Activated CD4-positive, alpha-beta memory T cell treated with anti-CD3 and anti-CD28 coated beads, Interleukin-2, amount 10 ng/mL, durations not matched to agents 7 days and 5 days (primary cell): ENCODE data around the gene SNX32. TPM values are rescaled to one million over a fixed set of nuclear protein-coding genes. Genes with fewer than 3 reads are reported as not detected.
A peak's percentile ranks its signal among the peaks of the same experiment; 100 is the strongest.

Experiments used
- CTCF ChIA-PET: fragments of 350-600 bp; sonication (Branson Sonifier 250); formaldehyde crosslinking; loops from one replicate; lab custom pipeline; 2021; ENCODE audit warnings: antibody characterized with exemption, inconsistent platforms; lab: Charles Lee
- POLR2A ChIA-PET: fragments of 350-600 bp; sonication (Branson Sonifier 250); formaldehyde crosslinking; loops from one replicate; lab custom pipeline; 2021; ENCODE audit warnings: antibody characterized with exemption; lab: Charles Lee
- DNase-seq: peaks from one replicate; pipeline ENCODE4 v3.0.0-alpha.2; 2020
- H3K27ac Mint-ChIP-seq: one replicate; pipeline ENCODE4 v1.8.0; 2021; ENCODE audit warnings: mild to moderate bottlenecking, mixed read lengths
- H3K27me3 Mint-ChIP-seq: one replicate; pipeline ENCODE4 v1.8.0; 2021; ENCODE audit warnings: mixed read lengths
- H3K36me3 Mint-ChIP-seq: one replicate; pipeline ENCODE4 v1.8.0; 2021; ENCODE audit warnings: low read depth, mixed read lengths
- H3K4me1 Mint-ChIP-seq: one replicate; pipeline ENCODE4 v1.8.0; 2021; ENCODE audit warnings: mixed read lengths
- H3K4me3 Mint-ChIP-seq: one replicate; pipeline ENCODE4 v1.8.0; 2021; ENCODE audit warnings: mild to moderate bottlenecking, mixed read lengths
- H3K9me3 Mint-ChIP-seq: one replicate; pipeline ENCODE4 v1.8.0; 2021; ENCODE audit warnings: mixed read lengths
- total RNA-seq, 2 experiments: library from RNA; stranded (reverse); gene quantifications; one replicate each; pipeline ENCODE4 v1.2.3, GENCODE V29; 2021

SNX32 gene
- total RNA-seq, 2 experiments from 2014 or later: 0.83 to 1.6 TPM

DNA sequence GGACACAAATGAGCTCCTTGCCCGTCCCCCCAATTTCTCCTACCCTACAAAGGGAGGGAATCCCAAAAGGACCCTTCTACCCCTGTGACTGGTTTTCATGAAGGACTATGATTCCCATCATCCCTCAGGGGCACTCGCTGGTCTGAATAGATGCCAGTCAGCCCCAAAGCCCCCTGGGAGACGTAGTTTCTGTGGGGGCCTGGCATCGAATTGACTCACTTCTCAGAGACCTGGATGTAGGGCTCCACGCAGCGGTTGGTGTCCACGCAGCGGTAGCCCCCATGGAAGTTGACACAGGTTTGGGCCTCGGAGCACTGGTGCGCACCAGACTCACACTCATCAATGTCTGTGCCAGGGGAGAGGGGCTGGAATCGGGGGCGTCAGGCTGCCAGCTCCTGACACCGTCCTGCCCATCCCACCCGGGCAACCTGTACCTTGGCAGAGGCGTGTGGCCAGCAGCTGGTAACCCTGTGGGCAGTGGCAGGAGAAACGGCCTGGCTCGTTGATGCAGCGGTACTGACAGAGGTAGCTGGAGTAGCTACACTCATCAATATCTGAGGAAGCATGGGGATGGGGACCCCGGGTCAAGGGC is 34.4 kb downstream of the SNX32 start:
- Mint-ChIP-seq H3K27ac (no peak overlapping the region), H3K27me3 (peaks cover 7% of the 10 kb centered on the region), H3K36me3 (peaks cover 38% of the 10 kb centered on the region), H3K9me3 (no peaks in the 10 kb centered on the region), H3K4me1 (peaks cover 34% of the 10 kb centered on the region), H3K4me3 (no peak overlapping the region)
- no peak for DNase-seq
- ChIA-PET POLR2A (interaction anchor here (0.6 to 4.9 kb wide), 7 partner anchors 10 to 118 kb away, joined by 3 to 135 read pairs (median 12); partner anchors contain the start of genes CCDC85B, CFL1, CTSW and FIBP), CTCF (interaction anchor here (1.4 to 4.7 kb wide), 3 partner anchors 8 to 21 kb away, joined by 5 to 46 read pairs (median 16); partner anchors contain the start of genes CCDC85B, FIBP and MUS81)

DNA sequence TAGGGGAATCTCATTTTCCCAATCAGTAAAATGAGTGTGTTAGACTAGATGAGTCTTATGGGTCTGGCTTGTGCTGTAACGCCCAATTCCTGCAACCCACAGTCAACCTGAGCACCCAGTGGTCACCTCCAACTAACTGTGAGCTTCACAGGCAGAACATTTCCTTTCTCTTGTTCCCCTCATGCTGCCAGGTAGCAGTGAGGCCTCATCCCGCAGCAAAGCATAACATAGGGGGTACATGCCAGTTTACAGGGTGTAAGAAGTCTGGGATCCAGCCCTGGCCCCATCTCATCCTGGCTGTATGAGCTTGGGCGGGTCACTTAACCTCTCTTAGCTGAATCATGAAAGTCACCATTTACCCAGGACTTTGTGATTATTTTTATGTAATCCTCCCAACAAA is 35.1 kb downstream of the SNX32 start:
- Mint-ChIP-seq H3K9me3 (no peaks in the 10 kb centered on the region), H3K27ac (no peak overlapping the region), H3K27me3 (peaks cover 10% of the 10 kb centered on the region), H3K4me1 (peaks cover 37% of the 10 kb centered on the region), H3K4me3 (no peak overlapping the region), H3K36me3 (peaks cover 34% of the 10 kb centered on the region)
- CTCF ChIA-PET: interaction anchor here (0.9 to 4.7 kb wide), 5 partner anchors 9 to 153 kb away, joined by 3 to 46 read pairs (median 5); partner anchors contain the start of genes CCDC85B, FIBP and MUS81
- POLR2A ChIA-PET: interaction anchor here (0.6 to 4.9 kb wide), 10 partner anchors 10 to 156 kb away, joined by 3 to 135 read pairs (median 4); partner anchors contain the start of genes CCDC85B, CFL1, CTSW and FIBP
- no peak for DNase-seq

DNA sequence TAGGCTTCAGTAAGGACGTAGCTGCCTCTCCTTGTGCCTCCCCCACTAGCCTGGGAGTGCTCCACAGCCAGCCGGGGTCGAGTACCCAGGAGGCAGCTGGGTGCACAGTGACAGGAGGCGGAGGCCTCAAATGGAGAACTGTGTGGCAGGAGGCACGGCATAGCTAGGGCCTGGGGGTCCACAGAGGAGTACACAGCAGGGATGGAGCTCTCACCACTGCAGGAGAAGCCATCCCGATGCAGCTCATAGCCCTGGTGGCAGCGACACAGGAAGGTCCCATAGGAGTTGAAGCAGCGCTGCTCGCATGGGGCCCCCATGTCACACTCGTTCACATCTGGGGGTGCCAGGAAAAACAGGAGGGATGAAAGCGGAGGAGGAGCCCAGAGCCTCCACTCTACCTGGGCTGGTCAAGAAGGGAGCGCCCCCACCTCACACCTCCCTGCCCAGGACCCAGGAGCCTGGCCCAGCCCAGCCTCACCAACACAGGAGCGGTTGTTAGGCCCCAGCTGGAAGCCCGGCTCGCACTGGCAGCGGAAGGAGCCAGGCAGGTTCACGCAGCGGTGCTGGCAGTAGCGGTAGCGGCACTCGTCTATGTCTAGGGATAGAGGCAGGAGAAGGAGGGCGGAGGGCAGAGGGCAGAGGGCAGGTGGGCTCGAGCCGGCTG is 36.0 kb downstream of the SNX32 start:
- Mint-ChIP-seq H3K36me3 (peaks cover 27% of the 10 kb centered on the region), H3K9me3 (no peaks in the 10 kb centered on the region), H3K4me3 (no peak overlapping the region), H3K27me3 (peaks cover 10% of the 10 kb centered on the region), H3K27ac (no peak overlapping the region), H3K4me1 (peaks cover 38% of the 10 kb centered on the region)
- no peak for DNase-seq
- CTCF ChIA-PET: interaction anchor here (0.9 to 4.7 kb wide), 6 partner anchors 9 to 152 kb away, joined by 3 to 46 read pairs (median 6); partner anchors contain the start of genes CCDC85B, FIBP and MUS81
- POLR2A ChIA-PET: interaction anchor here (0.7 to 4.9 kb wide), 11 partner anchors 11 to 157 kb away, joined by 3 to 135 read pairs (median 5); partner anchors contain the start of genes BANF1, CCDC85B, CFL1 and CTSW

DNA sequence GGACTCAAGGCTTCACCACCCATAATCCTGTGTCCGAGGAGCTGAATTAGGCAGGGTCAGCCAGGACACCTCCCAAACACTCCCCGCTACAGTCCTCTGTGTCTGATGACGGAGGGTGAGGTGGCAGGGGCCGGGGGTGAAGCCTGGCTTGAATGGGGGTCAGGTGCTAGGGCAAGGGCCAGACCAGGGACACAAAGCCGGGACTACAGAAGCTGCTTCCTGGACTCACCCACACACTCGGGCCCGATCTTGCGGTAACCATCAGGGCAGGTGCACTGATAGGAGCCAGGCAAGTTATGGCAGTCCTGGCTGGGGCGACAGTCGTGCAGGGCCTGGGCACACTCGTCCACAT is 36.5 kb downstream of the SNX32 start:
- H3K36me3 Mint-ChIP-seq: peaks cover 23% of the 10 kb centered on the region
- H3K4me1 Mint-ChIP-seq: peaks cover 37% of the 10 kb centered on the region
- H3K9me3 Mint-ChIP-seq: no peaks in the 10 kb centered on the region
- CTCF ChIA-PET: interaction anchor here (1.6 to 4.7 kb wide), 3 partner anchors 10 to 19 kb away, joined by 7 to 46 read pairs (median 16); partner anchors contain the start of genes CCDC85B, FIBP and MUS81
- peaks cover 10% of the 10 kb centered on the region for H3K27me3 Mint-ChIP-seq
- no peak overlapping the region for H3K4me3 Mint-ChIP-seq
- POLR2A ChIA-PET: interaction anchor here (0.7 to 4.9 kb wide), 10 partner anchors 10 to 132 kb away, joined by 3 to 135 read pairs (median 6); partner anchors contain the start of genes BANF1, CCDC85B, CFL1 and CTSW
- no peak overlapping the region for H3K27ac Mint-ChIP-seq
- DNase-seq: no peak

DNA sequence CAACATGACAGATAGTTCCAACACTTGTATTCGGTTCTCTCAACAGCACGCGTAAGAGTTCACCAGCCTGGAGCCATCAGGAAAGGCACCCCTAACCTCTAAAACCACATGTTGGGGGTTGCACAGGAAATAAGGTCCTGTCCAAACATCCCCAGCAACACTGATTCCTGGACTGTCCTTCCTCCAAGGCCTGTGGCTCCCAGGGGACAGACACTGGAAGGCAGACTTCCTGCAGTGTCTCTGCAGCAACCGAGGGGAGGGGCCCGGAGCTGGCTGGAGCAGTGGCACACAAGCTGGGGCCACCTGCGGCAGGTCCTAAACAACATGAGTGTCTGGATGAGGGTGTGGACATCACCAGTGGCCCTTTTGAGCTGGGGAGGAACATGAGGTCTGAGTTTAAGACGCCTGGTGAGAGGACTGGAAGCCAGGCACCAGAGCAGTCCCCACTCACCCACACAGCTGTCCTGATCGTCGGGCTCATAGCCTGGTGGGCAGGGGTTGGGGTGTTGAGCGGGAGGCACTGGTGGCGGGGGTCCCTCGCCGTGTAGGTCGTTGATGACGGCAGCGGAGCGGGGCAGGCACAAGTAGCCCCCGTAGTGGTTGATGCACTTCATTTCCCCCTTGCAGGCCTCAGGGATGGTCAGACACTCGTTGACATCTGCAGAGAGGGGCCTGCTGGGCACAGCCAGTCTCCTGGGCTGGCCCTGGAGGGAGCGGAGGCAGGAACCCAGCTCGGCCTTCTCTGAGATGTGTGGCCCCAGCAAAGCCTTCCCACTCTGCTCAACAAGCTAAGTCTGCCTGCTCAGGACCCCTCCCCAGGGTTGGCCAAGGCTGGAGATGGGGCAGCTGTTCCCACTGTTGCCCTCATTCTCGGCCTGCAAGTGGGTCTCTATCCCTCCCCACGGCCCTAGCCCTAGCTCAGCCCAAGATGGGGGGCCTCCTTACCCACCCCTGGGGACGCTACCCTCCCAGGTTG is 37.2 kb downstream of the SNX32 start:
- H3K27ac Mint-ChIP-seq: no peak overlapping the region
- ChIA-PET POLR2A (interaction anchor here (0.7 to 4.9 kb wide), 15 partner anchors 8 to 233 kb away, joined by 3 to 135 read pairs (median 4); partner anchors contain the start of genes BANF1, CCDC85B, CFL1 and CTSW), CTCF (interaction anchor here (1.2 to 4.7 kb wide), 4 partner anchors 11 to 20 kb away, joined by 4 to 46 read pairs (median 8); partner anchors contain the start of genes CCDC85B and MUS81)
- H3K27me3 Mint-ChIP-seq: peaks cover 10% of the 10 kb centered on the region
- no peak for DNase-seq
- H3K9me3 Mint-ChIP-seq: no peaks in the 10 kb centered on the region
- H3K4me1 Mint-ChIP-seq: peaks cover 37% of the 10 kb centered on the region
- H3K4me3 Mint-ChIP-seq: no peak overlapping the region
- H3K36me3 Mint-ChIP-seq: peaks cover 17% of the 10 kb centered on the region

DNA sequence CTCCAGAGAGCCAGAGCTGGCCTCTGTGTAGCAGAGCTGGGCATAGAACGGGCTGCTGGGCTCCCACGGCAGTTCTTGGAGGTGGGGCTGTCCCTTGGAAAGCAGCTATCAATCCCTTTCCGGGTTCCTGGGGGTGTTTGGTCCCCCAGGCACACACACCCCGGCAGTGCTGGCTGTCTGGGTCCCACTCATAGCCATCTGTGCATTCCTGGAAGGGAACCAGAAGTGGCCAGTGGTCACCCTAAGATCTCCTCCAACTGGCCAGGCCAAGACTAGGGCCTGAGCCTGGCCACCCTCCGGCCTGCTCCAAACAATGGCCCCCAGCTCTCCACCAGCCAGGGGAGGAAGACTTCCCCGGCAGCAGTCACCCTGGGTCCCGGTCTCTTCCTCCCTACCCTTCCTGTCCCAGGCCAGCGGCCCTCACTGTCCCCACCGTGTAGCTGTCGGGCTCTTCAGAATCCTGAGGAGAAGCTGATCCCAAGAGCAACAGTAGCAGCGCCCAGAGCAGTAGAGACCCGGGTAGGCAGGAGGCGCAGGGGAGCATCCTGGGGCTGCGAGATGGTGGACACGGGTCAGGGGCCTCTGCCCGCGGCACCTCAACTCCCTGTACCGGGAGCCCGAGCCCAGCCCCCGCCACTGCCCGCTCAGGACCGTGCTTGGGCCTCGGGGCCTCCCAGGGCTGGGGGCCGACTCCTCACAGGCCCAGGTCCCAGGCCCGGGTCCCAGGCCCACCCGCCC is 38.2 kb downstream of the SNX32 start:
- no peak overlapping the region for H3K27ac Mint-ChIP-seq
- peak overlapping the region; percentile 37 for H3K4me3 Mint-ChIP-seq
- peaks cover 13% of the 10 kb centered on the region for H3K36me3 Mint-ChIP-seq
- no peak for DNase-seq
- no peaks in the 10 kb centered on the region for H3K9me3 Mint-ChIP-seq
- ChIA-PET POLR2A (interaction anchor here (0.9 to 4.9 kb wide), 11 partner anchors 8 to 234 kb away, joined by 3 to 135 read pairs (median 5); partner anchors contain the start of genes BANF1, CCDC85B, CFL1 and CTSW), CTCF (interaction anchor here (1.2 to 4.7 kb wide), 3 partner anchors 12 to 21 kb away, joined by 4 to 46 read pairs (median 8); partner anchors contain the start of genes CCDC85B and MUS81)
- peaks cover 37% of the 10 kb centered on the region for H3K4me1 Mint-ChIP-seq
- H3K27me3 Mint-ChIP-seq: peaks cover 10% of the 10 kb centered on the region

DNA sequence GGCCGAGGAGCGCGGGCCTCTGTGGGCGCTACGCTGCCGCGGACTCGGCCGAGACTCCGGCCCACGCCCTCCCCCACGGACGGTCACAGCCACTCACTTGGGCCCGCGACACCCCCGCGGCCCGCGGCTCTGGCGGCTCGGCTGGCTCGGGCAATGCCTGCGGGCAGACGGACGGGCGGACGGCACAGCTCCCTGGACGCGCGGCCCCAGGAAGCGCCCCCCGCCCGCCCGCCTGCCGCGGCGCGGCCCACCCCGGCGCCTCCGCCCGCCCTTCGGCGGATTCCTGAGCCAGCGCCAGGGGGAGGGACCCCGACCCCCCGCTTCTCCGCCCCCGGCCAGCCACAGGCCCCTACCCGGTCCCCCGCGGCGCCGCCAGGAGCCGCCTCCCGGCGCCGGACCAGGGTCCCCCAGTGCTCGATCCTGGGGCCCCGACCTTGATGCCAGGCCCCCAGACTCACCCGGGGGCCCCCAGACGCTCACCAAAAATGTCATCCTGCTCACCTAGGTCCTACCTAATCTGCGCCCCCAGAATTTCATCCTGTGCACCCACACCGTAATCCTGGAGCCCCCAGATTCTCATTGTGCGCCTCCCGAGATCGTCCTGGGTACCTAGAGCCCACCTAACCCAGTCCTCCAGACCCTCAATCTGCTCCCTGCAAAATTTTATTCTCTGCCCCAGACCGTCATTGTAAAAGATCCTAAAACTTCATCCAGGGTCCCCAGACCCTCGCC is 39.0 kb downstream of the SNX32 start, which contains the start of gene EFEMP2:
Gene EFEMP2, minus strand, starts transcription at position 215 of the 732 bp plus-strand sequence. CDS start 446 bp downstream, outside the sequence.
- Mint-ChIP-seq H3K4me1 (peaks cover 38% of the 10 kb centered on the region), H3K9me3 (no peaks in the 10 kb centered on the region), H3K27me3 (peaks cover 10% of the 10 kb centered on the region), H3K4me3 (peak within 1 kb of the TSS; percentile 85), H3K36me3 (peaks cover 6% of the 10 kb centered on the region), H3K27ac (peak within 1 kb of the TSS; percentile 68)
- POLR2A ChIA-PET: interaction anchor here (1.2 to 4.9 kb wide), 11 partner anchors 9 to 89 kb away, joined by 3 to 135 read pairs (median 8); partner anchors contain the start of genes CCDC85B, CFL1, FIBP and MUS81
- DNase-seq: no peak
- CTCF ChIA-PET: interaction anchor here (1.2 to 4.7 kb wide), 4 partner anchors 12 to 21 kb away, joined by 3 to 82 read pairs (median 36); partner anchors contain the start of genes CCDC85B, FIBP and MUS81

DNA sequence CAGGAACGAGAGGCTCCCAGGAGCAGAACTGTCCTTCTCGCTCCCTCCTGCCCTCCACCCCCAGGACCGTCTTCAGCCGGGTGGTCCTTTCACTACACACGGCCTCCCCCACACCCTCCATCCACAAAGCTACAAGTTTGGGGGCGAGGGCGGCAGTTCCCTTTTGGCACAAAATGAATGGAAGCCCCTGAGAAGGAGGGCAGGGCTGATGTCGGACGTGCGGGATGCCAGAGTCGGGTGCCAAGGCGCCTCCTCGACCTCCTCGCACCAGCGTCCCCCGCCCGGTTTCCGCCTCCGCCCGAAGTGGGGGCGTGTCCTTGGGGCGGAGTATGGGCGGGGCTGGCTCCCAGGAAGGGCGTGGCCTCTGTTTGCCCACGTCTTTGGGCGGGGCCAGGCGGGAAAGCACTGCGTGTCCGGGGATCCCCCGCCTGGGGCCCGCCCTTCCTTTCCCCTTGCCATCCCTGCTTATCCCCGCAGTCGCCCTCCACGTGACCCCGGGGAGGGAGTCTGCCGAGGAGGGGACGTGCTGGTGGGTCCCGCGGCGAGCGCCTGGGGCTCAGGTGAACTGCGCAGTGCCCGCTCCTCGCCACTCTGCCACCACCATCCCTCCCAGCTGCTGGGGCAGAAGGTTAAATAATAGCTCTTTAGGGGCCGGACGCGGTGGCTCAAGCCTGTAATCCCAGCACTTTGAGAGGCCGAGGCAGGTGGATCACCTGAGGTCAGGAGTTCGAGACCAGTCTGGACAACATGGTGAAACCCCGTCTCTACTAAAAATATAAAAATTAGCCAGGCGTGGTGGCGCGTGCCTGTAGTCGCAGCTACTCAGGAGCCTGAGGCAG is 39.8 kb downstream of the SNX32 start:
- H3K9me3 Mint-ChIP-seq: no peaks in the 10 kb centered on the region
- H3K4me1 Mint-ChIP-seq: peaks cover 43% of the 10 kb centered on the region
- peak overlapping the region; percentile 68 for H3K27ac Mint-ChIP-seq
- peaks cover 10% of the 10 kb centered on the region for H3K27me3 Mint-ChIP-seq
- CTCF ChIA-PET: interaction anchor here (0.6 to 4.4 kb wide), 5 partner anchors 13 to 197 kb away, joined by 3 to 82 read pairs (median 3); partner anchors contain the start of genes CCDC85B, FIBP and MUS81
- DNase-seq: peak; percentile 97
- H3K4me3 Mint-ChIP-seq: peak overlapping the region; percentile 85
- POLR2A ChIA-PET: interaction anchor here (1.1 to 2.9 kb wide), 10 partner anchors 10 to 94 kb away, joined by 3 to 47 read pairs (median 6); partner anchors contain the start of genes C11orf68, CCDC85B, CFL1 and FIBP
- peaks cover 5% of the 10 kb centered on the region for H3K36me3 Mint-ChIP-seq

DNA sequence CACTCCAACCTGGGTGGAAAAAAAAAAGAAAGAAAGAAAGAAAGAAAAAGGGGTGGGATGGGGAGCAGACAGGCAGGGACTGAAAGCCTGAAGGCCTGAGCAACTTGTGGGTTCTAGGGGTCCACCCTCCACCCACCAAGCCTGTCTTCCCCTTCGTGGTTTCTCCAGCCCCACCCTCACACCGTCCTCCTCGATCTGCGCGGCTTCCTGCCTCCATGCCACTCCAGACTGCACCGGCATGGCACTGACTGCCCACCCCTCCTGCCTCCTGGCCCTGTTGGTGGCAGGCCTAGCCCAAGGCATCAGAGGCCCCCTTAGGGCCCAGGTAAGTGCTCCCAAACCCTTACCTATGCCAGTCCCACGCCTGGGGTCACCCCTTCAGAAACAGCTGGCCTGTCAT is 45.9 kb downstream of the SNX32 start, which contains the start of gene CTSW:
Gene CTSW, plus strand, starts transcription at position 221 of the 400 bp plus-strand sequence. Its CDS starts 18 bp downstream, at position 239.
- Mint-ChIP-seq H3K4me3 (peak within 1 kb of the TSS; percentile 67), H3K27ac (peak within 1 kb of the TSS; percentile 88), H3K9me3 (no peaks in the 10 kb centered on the region), H3K36me3 (peaks cover 23% of the 10 kb centered on the region), H3K27me3 (no peaks in the 10 kb centered on the region), H3K4me1 (peaks cover 57% of the 10 kb centered on the region)
- ChIA-PET CTCF (interaction anchor here (1.4 to 3.5 kb wide), 4 partner anchors 10 to 143 kb away, joined by 3 to 21 read pairs (median 9); partner anchors contain the start of genes CCDC85B, FIBP and MUS81), POLR2A (interaction anchor here (0.9 to 6.6 kb wide), 7 partner anchors 9 to 168 kb away, joined by 3 to 51 read pairs (median 5); partner anchors contain the start of genes CCDC85B, CFL1, FIBP and KAT5)
- peak; percentile 64 for DNase-seq
